B cell (primary cell): ENCODE data around the gene ZNF689. TPM values are rescaled to one million over a fixed set of nuclear protein-coding genes. Genes with fewer than 3 reads are reported as not detected.

Source experiments
- ATAC-seq: fragments of 200-7000 bp; cut with Tn5 transposase; one replicate; pipeline ENCODE4 v1.10.0; 2021; ENCODE audit warnings: low read depth, mild to moderate bottlenecking, moderate number of reproducible peaks, moderate library complexity
- CTCF ChIA-PET: fragments of 350-600 bp; sonication (Branson Sonifier 250); formaldehyde crosslinking; loops from one replicate; lab custom pipeline; 2021; ENCODE audit warnings: antibody characterized with exemption, inconsistent platforms; lab: Charles Lee
- POLR2A ChIA-PET: fragments of 350-600 bp; sonication (Branson Sonifier 250); formaldehyde crosslinking; loops from one replicate; lab custom pipeline; 2021; ENCODE audit warnings: antibody characterized with exemption; lab: Charles Lee
- DNase-seq: peaks from one replicate; pipeline ENCODE4 v3.0.0; 2013
- H2AFZ ChIP-seq: 2 replicates; pipeline ENCODE4 v1.6.1; 2012; ENCODE audit warnings: mild to moderate bottlenecking, low read depth, low read length; ENCODE audit not compliant: insufficient read depth, poor library complexity, severe bottlenecking
- H3K27ac ChIP-seq, 2 donors: 1 replicate in 1 of 2; 2 replicates in 1 of 2; pipeline ENCODE4 v1.5.1; 2012 to 2013; ENCODE audit warnings: low read length in 2 of 2, mild to moderate bottlenecking in 2 of 2, moderate library complexity in 1 of 2
- H3K27me3 ChIP-seq, 4 experiments: fragments of 200-600 bp in 1 of 4; sonication (generic) in 1 of 4; replicated peaks in 1 of 4; 1 replicate in 2 of 4; 2 replicates in 2 of 4; pipeline versions ENCODE4 v1.6.1 to v1.7.0; 2013 to 2016; ENCODE audit warnings: low read length in 3 of 4, mild to moderate bottlenecking in 2 of 4, mixed read lengths in 1 of 4, moderate library complexity in 1 of 4; ENCODE audit not compliant: insufficient read depth in 4 of 4, control insufficient read depth in 3 of 4; ENCODE audit errors: control extremely low read depth in 1 of 4
- H3K36me3 ChIP-seq, 2 experiments: replicated peaks in 1 of 2; 1 replicate in 1 of 2; 2 replicates in 1 of 2; pipeline versions ENCODE4 v1.6.1 to v1.7.1; 2013; ENCODE audit warnings: low read length in 1 of 2; ENCODE audit not compliant: insufficient read depth in 2 of 2, control insufficient read depth in 1 of 2; ENCODE audit errors: control extremely low read depth in 1 of 2, extremely low read depth in 1 of 2
- H3K4me1 ChIP-seq, 2 donors: fragments of 200-600 bp in 1 of 2; sonication (generic) in 1 of 2; 1 replicate in 1 of 2; 2 replicates in 1 of 2; pipeline versions ENCODE4 v1.5.1 to v1.6.1; 2013 to 2017; ENCODE audit warnings: low read length in 2 of 2; ENCODE audit not compliant: control insufficient read depth in 2 of 2, insufficient read depth in 2 of 2
- H3K4me2 ChIP-seq: replicated peaks from 2 replicates; pipeline ENCODE3; 2012; ENCODE audit warnings: mild to moderate bottlenecking, low read depth, low read length; ENCODE audit not compliant: poor library complexity, severe bottlenecking
- H3K4me3 ChIP-seq, 5 experiments: fragments of 200-600 bp in 1 of 5; sonication (generic) in 1 of 5; 1 replicate in 3 of 5; 2 replicates in 2 of 5; pipeline versions ENCODE4 v1.5.1 to v1.7.0; 2011 to 2016; ENCODE audit warnings: low read length in 4 of 5, mild to moderate bottlenecking in 4 of 5, low read depth in 2 of 5, control low read depth in 1 of 5, moderate library complexity in 1 of 5; ENCODE audit not compliant: insufficient read depth in 1 of 5; ENCODE audit errors: control extremely low read depth in 1 of 5, extremely low read depth in 1 of 5
- H3K79me2 ChIP-seq: fragments of 200-600 bp; sonication (generic); one replicate; pipeline ENCODE4 v1.6.0; 2016; ENCODE audit warnings: low read length; ENCODE audit not compliant: control insufficient read depth, insufficient read depth
- H3K9ac ChIP-seq: fragments of 200-600 bp; sonication (generic); 2 replicates; pipeline ENCODE4 v1.6.1; 2017; ENCODE audit warnings: mild to moderate bottlenecking, low read length, moderate library complexity
- H3K9me3 ChIP-seq, 3 donors: one replicate each; pipeline versions ENCODE4 v1.6.1 to v1.7.1; 2013; ENCODE audit warnings: low read length in 2 of 3; ENCODE audit not compliant: control insufficient read depth in 2 of 3, insufficient read depth in 1 of 3; ENCODE audit errors: control extremely low read depth in 1 of 3
- H4K20me1 ChIP-seq: 2 replicates; pipeline ENCODE4 v1.6.0; 2012; ENCODE audit warnings: mild to moderate bottlenecking, low read length; ENCODE audit not compliant: insufficient read depth, control insufficient read depth, poor library complexity, severe bottlenecking
- H3K27ac Mint-ChIP-seq: one replicate; pipeline ENCODE4 v1.8.0; 2021; ENCODE audit warnings: mixed read lengths
- H3K27me3 Mint-ChIP-seq: one replicate; pipeline ENCODE4 v1.8.0; 2021; ENCODE audit warnings: mixed read lengths
- H3K4me1 Mint-ChIP-seq: one replicate; pipeline ENCODE4 v1.8.0; 2021; ENCODE audit warnings: mixed read lengths
- H3K4me3 Mint-ChIP-seq: one replicate; pipeline ENCODE4 v1.8.0; 2021; ENCODE audit warnings: mixed read lengths
- H3K9me3 Mint-ChIP-seq: one replicate; pipeline ENCODE4 v1.8.0; 2022; ENCODE audit warnings: mixed read lengths; ENCODE audit not compliant: insufficient read depth
- CTCF ChIP-seq: fragments of 200-600 bp; IDR thresholded peaks from one replicate; pipeline ENCODE4 v1.8.0; 2022; ENCODE audit warnings: antibody characterized with exemption, mild to moderate bottlenecking
- EZH2 ChIP-seq: IDR thresholded peaks from 2 replicates; pipeline ENCODE4 v1.6.1; 2012; ENCODE audit warnings: borderline replicate concordance, low read depth, mild to moderate bottlenecking, moderate library complexity, low read length; ENCODE audit not compliant: insufficient read depth, poor library complexity, severe bottlenecking
- WGBS: methylation state at CpG from one replicate; pipeline ENCODE4 v1.1.5; 2013; ENCODE audit warnings: missing lambda C conversion rate; ENCODE audit not compliant: insufficient coverage; 5-methylcytosine and 5-hydroxymethylcytosine counted together
- intact Hi-C: fragments of 100-400 bp; cut with micrococcal nuclease; formaldehyde crosslinking; loops from one replicate; pipeline ENCODE4 v1.10.0; 2022
- polyA plus RNA-seq: library from polyadenylated mRNA; depleted of rRNA; stranded (reverse); fragments of >200 nt; gene quantifications from 2 replicates; pipeline ENCODE4 v1.2.3, GENCODE V29; 2012
- total RNA-seq, 2 donors: library from RNA; stranded (reverse); fragments of 120-200 nt in 1 of 2; gene quantifications; 1 replicate in 1 of 2; 2 replicates in 1 of 2; pipeline versions ENCODE4 v1.2.3 to v1.2.4, GENCODE V29; 2013 to 2022

The ZNF689 gene
- total and polyA plus RNA-seq, 2 donors (not counting 1 experiment from before 2014, with no cell fraction given): 8.1 to 12.4 TPM

DNA sequence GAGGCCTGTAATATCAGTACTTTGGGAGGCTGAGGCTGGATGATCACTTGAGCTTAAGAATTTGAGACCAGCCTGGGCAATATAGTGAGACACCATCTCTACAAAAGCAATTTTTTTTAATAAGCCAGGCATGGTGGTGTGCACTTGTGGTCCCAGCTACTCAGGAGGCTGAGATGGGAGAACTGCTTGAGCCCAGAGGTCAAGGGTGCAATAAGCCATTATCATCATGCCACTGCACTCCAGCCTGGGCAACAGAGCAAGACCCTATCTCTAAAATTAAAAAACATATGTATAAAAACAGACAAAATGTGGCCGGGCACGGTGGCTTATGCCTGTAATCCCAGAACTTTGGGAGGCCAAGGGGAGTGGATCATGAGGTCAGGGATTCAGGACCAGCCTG is 21.5 kb downstream of the ZNF689 start:
- Histone ChIP-seq H4K20me1 (no peaks in the 10 kb centered on the region), H3K79me2 (peaks cover 8% of the 10 kb centered on the region), H3K4me3 (no peak overlapping the region), H3K27me3 (no peaks in the 10 kb centered on the region), H3K36me3 (no peaks in the 10 kb centered on the region), H3K27ac (no peak overlapping the region), H3K9ac (no peak overlapping the region), H3K9me3 (no peaks in the 10 kb centered on the region), H3K4me2 (no peak overlapping the region), H3K4me1 (peaks cover 8 to 21% of the 10 kb centered on the region in 2 donors), H2AFZ (no peak overlapping the region)
- no peaks in the 10 kb centered on the region for H3K9me3 Mint-ChIP-seq
- no peaks in the 10 kb centered on the region for H3K27me3 Mint-ChIP-seq
- no peak overlapping the region for H3K27ac Mint-ChIP-seq
- ATAC-seq (no peak), DNase-seq (no peak)
- CTCF ChIA-PET: interaction anchor here (0.7 kb wide), 1 partner anchor 114 kb away, joined by 5 read pairs; no protein-coding TSS in a partner anchor
- TF ChIP-seq EZH2 (no peak), CTCF (no peak)
- H3K4me1 Mint-ChIP-seq: peaks cover 18% of the 10 kb centered on the region
- no peak overlapping the region for H3K4me3 Mint-ChIP-seq
- POLR2A ChIA-PET: interaction anchor here (0.5 kb wide), 1 partner anchor 18 kb away, joined by 3 read pairs; no protein-coding TSS in a partner anchor
- intact Hi-C loops: no loop called here
- no CpG with 5 or more reads among the region's 2 CpGs for WGBS

DNA sequence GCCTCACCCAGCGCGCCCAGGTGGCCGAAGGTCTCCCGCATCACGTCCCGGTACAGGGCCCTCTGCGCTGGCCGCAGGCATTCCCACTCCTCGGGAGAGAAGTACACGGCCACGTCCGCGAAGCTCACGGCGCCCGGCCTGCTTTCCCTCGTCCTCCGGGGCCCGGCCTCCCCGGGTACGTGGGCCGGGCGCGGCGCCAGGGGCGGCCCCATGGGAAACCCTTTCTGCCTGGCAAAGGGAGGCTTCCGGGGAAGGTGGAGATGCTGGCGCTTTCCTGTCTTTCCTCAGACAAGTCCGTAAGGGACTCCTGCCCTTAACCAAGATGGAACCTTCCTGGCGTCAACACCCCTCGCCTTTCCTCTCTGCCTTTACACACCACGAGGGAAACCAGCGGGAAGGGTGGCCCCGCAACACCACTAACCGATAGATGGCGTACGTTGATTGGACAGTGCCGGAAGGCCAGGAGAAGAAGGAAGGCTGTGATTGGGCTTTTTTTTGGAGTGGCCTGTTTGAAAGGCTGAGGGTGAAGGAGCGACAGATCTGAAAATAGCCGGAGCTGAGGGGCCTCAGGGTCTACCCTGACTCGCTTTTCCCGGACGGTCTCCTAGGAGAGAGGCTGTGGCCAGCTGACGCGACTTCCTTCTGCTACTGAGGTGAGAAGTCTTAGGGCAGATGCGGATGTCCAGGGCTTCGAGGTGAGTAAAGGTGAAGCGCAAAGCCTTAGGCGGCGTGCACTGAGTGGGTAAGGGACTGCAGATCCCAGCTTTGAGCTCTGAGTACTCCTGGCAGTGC is 24.6 kb downstream of the ZNF689 start, which contains the start of gene ZNF785:
Gene ZNF785, minus strand, starts transcription at position 298 of the 792 bp plus-strand sequence. Its CDS starts 86 bp downstream, at position 212.
- intact Hi-C loops: loop anchor here (1.0 to 2.0 kb wide), 7 partner anchors 13 to 155 kb away; partner anchors contain the start of genes DCTPP1, ZNF689, ZNF764 and ZNF768
- Histone ChIP-seq H2AFZ (peak within 1 kb of the TSS; percentile 99), H3K4me2 (peak within 1 kb of the TSS; percentile 81), H4K20me1 (no peaks in the 10 kb centered on the region), H3K27me3 (no peaks in the 10 kb centered on the region), H3K79me2 (peaks cover 14% of the 10 kb centered on the region), H3K4me1 (peaks cover 8 to 21% of the 10 kb centered on the region in 2 donors), H3K9me3 (no peaks in the 10 kb centered on the region), H3K27ac (peak within 1 kb of the TSS; percentile 29 to 82), H3K9ac (peak within 1 kb of the TSS; percentile 69), H3K36me3 (peaks cover 0 to 19% of the 10 kb centered on the region in 2 experiments), H3K4me3 (peak within 1 kb of the TSS; percentile 56 to 89 (median 75))
- no peak for TF ChIP-seq CTCF
- no peak for TF ChIP-seq EZH2
- CTCF ChIA-PET: interaction anchor here (0.7 to 3.1 kb wide), 6 partner anchors 12 to 156 kb away, joined by 4 to 14 read pairs (median 7); partner anchors contain the start of genes DCTPP1, ZNF689 and ZNF764
- Mint-ChIP-seq H3K4me3 (peak within 1 kb of the TSS; percentile 85), H3K4me1 (peaks cover 22% of the 10 kb centered on the region), H3K9me3 (no peaks in the 10 kb centered on the region), H3K27ac (peak within 1 kb of the TSS; percentile 71), H3K27me3 (no peaks in the 10 kb centered on the region)
- POLR2A ChIA-PET: interaction anchor here (0.7 to 2.3 kb wide), 8 partner anchors 14 to 155 kb away, joined by 3 to 18 read pairs (median 4); partner anchors contain the start of genes DCTPP1, ZNF688 and ZNF764
- WGBS: under 1% methylated on average over 45 of the region's 50 CpGs
- peak; percentile 99 for ATAC-seq
- peak; percentile 95 for DNase-seq
